Transverse colon (tissue), 4 donors: ENCODE results near the gene TMEM97. TPM values are rescaled to one million over a fixed set of nuclear protein-coding genes. Genes with fewer than 3 reads are reported as not detected.

ENCODE experiments used
- DNase-seq: peaks from one replicate; pipeline ENCODE4 v3.0.0-alpha.2; 2019
- H3K27ac ChIP-seq, 4 donors: fragments of 200-600 bp; sonication (generic); 2 replicates each; pipeline ENCODE4 v1.5.1; 2016 to 2018; ENCODE audit warnings: inconsistent platforms in 4 of 4
- H3K27me3 ChIP-seq: fragments of 200-600 bp; sonication (generic); 2 replicates; pipeline ENCODE4 v1.5.1; 2017; ENCODE audit warnings: inconsistent platforms
- H3K36me3 ChIP-seq, 4 donors: fragments of 200-600 bp; sonication (generic); 2 replicates each; pipeline ENCODE4 v1.5.1; 2017 to 2019; ENCODE audit warnings: inconsistent platforms in 4 of 4
- H3K4me1 ChIP-seq, 4 donors: fragments of 200-600 bp; sonication (generic); 2 replicates each; pipeline ENCODE4 v1.5.1; 2017 to 2020; ENCODE audit warnings: inconsistent platforms in 4 of 4
- H3K4me3 ChIP-seq, 4 donors: fragments of 200-600 bp; sonication (generic); 1 replicate in 1 of 4; 2 replicates in 3 of 4; pipeline versions ENCODE4 v1.5.1 to v1.6.1; 2017 to 2019; ENCODE audit warnings: inconsistent platforms in 4 of 4
- H3K9me3 ChIP-seq, 2 donors: fragments of 200-600 bp; sonication (generic); 2 replicates each; pipeline ENCODE4 v1.5.1; 2017 to 2019; ENCODE audit warnings: inconsistent platforms in 2 of 2
- EP300 ChIP-seq: sonication (generic); formaldehyde crosslinking; IDR thresholded peaks from one replicate; pipeline ENCODE4 v1.6.1; 2017; ENCODE audit warnings: antibody characterized with exemption, low read depth
- POLR2A ChIP-seq: fragments of 450-650 bp; IDR thresholded peaks from one replicate; pipeline ENCODE4 v1.6.1; 2016; ENCODE audit warnings: antibody characterized with exemption, mild to moderate bottlenecking, moderate library complexity
- POLR2AphosphoS5 ChIP-seq, 3 donors: sonication (generic); formaldehyde crosslinking; IDR thresholded peaks; one replicate each; pipeline ENCODE4 v1.6.1; 2016; ENCODE audit warnings: antibody characterized with exemption in 3 of 3
- WGBS, 2 donors: methylation state at CpG; one replicate each; pipeline ENCODE4 v1.1.5; 2018; ENCODE audit warnings: low coverage in 1 of 2; 5-methylcytosine and 5-hydroxymethylcytosine counted together
- in situ Hi-C, 4 donors: fragments of 200-750 bp; cut with MboI; loops; one replicate each; pipeline versions ENCODE4 v1.15.0 to v1.15.1; 2017; ENCODE audit warnings: low sequenced_read_pairs in 3 of 4, low pct_ligation_motif_present in 1 of 4, low pct_unique_long_range_greater_than_20kb in 1 of 4
- intact Hi-C: fragments of 100-400 bp; cut with DNase I; formaldehyde crosslinking; loops from one replicate; pipeline ENCODE4 v1.15.1; 2023; ENCODE audit warnings: low total_unique reads
- total RNA-seq, 4 donors: library from RNA; depleted of rRNA; stranded (reverse); fragments of >200 nt; gene quantifications; one replicate each; pipeline ENCODE4 v1.1.0, GENCODE V29; 2016
- TF ChIP-seq, protein P1 (sequence below), 5 experiments: fragments of 200-600 bp in 3 of 5; fragments of 450-650 bp in 2 of 5; sonication (generic) in 3 of 5; IDR thresholded peaks; 1 replicate in 2 of 5; 2 replicates in 3 of 5; pipeline ENCODE4 v1.5.1; 2016 to 2017; ENCODE audit warnings: antibody characterized with exemption in 5 of 5, inconsistent platforms in 3 of 5, mild to moderate bottlenecking in 2 of 5, moderate library complexity in 1 of 5

The TMEM97 gene
- 10 to 100 TPM in 1 of 4 donors, 1 to 10 TPM in 2, not detected in 1; 4.5 to 57.7 (median 8.9) TPM for total RNA-seq

DNA sequence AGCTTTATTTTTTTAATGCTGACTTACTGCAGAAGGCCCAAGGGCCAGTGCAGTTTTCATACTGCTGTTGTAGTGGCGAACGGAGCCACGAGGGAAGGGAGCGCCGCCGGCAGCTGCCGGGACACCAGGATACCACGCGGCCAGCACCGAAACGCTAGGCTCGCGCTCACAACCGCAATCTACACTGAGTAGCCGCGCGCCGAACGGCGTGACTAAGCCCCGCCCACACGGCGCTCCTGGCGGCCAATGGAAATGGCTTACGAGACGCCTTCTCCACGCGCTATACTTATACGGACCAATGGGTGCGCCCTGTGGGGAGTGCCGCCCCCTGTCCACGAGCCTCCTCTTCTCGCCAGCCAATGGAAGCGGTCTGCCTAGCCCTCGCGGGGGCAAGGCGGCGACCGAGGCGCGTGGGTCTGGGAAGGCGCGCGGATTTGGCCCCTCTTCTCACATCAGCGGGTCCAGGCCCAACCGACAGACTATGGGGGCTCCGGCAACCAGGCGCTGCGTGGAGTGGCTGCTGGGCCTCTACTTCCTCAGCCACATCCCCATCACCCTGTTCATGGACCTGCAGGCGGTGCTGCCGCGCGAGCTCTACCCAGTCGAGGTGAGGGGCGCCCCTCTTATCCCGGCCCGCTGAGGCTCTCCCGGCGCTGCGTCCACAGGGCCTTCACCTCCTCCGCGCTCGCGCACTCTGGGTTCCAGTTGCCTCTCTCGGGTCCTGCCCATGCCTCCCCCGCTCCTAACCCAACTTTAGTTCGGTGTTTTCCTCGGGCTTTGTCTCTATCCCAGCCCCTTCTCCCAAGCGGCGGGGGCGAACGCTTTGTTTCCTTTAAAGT is at the start of gene TMEM97:
Gene TMEM97, plus strand, starts transcription at position 442 of the 839 bp plus-strand sequence. Its CDS starts 40 bp downstream, at position 482.
- Histone ChIP-seq H3K4me1 (peaks cover 7 to 23% (median 19%) of the 10 kb centered on the region in 4 donors), H3K4me3 (peak within 1 kb of the TSS; percentile 50 to 64 (median 56)), H3K36me3 (no peaks in the 10 kb centered on the region), H3K9me3 (no peaks in the 10 kb centered on the region), H3K27ac (peak within 1 kb of the TSS; percentile 69 to 82 (median 80)), H3K27me3 (no peaks in the 10 kb centered on the region)
- peak; percentile 96 for DNase-seq
- TF ChIP-seq POLR2AphosphoS5 (IDR thresholded peaks at IDR 0.05), result peak; percentile 37 to 53 (median 48)
- TF ChIP-seq POLR2A, result peak; percentile 13
- TF ChIP-seq, protein P1, sequence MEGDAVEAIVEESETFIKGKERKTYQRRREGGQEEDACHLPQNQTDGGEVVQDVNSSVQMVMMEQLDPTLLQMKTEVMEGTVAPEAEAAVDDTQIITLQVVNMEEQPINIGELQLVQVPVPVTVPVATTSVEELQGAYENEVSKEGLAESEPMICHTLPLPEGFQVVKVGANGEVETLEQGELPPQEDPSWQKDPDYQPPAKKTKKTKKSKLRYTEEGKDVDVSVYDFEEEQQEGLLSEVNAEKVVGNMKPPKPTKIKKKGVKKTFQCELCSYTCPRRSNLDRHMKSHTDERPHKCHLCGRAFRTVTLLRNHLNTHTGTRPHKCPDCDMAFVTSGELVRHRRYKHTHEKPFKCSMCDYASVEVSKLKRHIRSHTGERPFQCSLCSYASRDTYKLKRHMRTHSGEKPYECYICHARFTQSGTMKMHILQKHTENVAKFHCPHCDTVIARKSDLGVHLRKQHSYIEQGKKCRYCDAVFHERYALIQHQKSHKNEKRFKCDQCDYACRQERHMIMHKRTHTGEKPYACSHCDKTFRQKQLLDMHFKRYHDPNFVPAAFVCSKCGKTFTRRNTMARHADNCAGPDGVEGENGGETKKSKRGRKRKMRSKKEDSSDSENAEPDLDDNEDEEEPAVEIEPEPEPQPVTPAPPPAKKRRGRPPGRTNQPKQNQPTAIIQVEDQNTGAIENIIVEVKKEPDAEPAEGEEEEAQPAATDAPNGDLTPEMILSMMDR (IDR thresholded peaks at IDR 0.05), result peak in 2 of 5 experiments; percentile 8 to 9
- no peak for TF ChIP-seq EP300
- WGBS, 2 donors, result 0% methylated on average over 5 to 44 of the region's 72 CpGs
- in situ Hi-C loops (no loop called here), intact Hi-C loops (no loop called here)

GRCh38 chr17:28270055-28270454 is 48.9 kb upstream of the TMEM97 start:
- Histone ChIP-seq H3K27me3 (peaks cover 16% of the 10 kb centered on the region), H3K4me3 (no peak overlapping the region), H3K36me3 (no peaks in the 10 kb centered on the region), H3K4me1 (no peaks in the 10 kb centered on the region), H3K27ac (no peak overlapping the region), H3K9me3 (no peaks in the 10 kb centered on the region)
- intact Hi-C loops (no loop called here), in situ Hi-C loops (loop anchor here in 2 of 4 donors (25.0 kb wide), 1 partner anchor 483 kb away; no protein-coding TSS in a partner anchor)
- TF ChIP-seq POLR2A, result no peak
- no peak for TF ChIP-seq EP300
- TF ChIP-seq, protein P1 (IDR thresholded peaks at IDR 0.05), result no peak
- no peak for TF ChIP-seq POLR2AphosphoS5 (IDR thresholded peaks at IDR 0.05)
- DNase-seq, result no peak
- 63 to 79% methylated on average over 2 of the region's 2 CpGs for WGBS, 2 donors

DNA sequence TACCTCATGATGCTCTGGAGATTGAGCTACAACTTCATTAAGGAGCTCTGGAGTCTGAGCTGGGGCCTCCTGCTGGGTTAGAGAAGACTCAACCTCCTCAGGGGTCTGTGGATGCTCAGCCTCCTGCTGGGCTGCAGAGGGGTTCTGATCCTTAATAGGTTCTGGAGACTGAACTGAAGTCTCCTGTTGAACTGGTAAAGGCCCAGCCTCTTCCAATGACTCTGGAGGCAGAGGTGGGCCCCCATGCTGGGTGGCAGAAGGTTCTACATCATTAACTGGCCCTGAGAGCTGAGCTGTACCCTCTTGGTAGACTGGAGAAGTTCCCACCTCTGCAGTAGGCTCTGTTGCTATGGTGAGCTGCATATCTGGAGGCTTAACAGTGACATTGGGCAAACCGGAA is 48.1 kb upstream of the TMEM97 start:
- TF ChIP-seq POLR2AphosphoS5 (IDR thresholded peaks at IDR 0.05) (no peak), EP300 (no peak), POLR2A (no peak)
- TF ChIP-seq, protein P1 (IDR thresholded peaks at IDR 0.05), result no peak
- in situ Hi-C loops (loop anchor here in 2 of 4 donors (25.0 kb wide), 1 partner anchor 484 kb away; no protein-coding TSS in a partner anchor), intact Hi-C loops (no loop called here)
- H3K36me3 ChIP-seq, result no peaks in the 10 kb centered on the region
- H3K4me3 ChIP-seq, result no peak overlapping the region
- no peak overlapping the region for H3K27ac ChIP-seq
- H3K4me1 ChIP-seq, result no peaks in the 10 kb centered on the region
- WGBS, 2 donors, result 86% methylated on average over 1 of the region's 1 CpG; no CpG with 5 or more reads in 1 of the 2 donors
- H3K9me3 ChIP-seq, result no peaks in the 10 kb centered on the region
- DNase-seq, result no peak
- peaks cover 16% of the 10 kb centered on the region for H3K27me3 ChIP-seq

- WGBS, 2 donors, result 82% methylated on average over 3 of the region's 3 CpGs; no CpG with 5 or more reads in 1 of the 2 donors
- H3K27me3 ChIP-seq, result peaks cover 16% of the 10 kb centered on the region
- in situ Hi-C loops, result loop anchor here in 2 of 4 donors (25.0 kb wide), 1 partner anchor 484 kb away; no protein-coding TSS in a partner anchor
- no peaks in the 10 kb centered on the region for H3K4me1 ChIP-seq
- intact Hi-C loops, result no loop called here
- H3K4me3 ChIP-seq, result no peak overlapping the region
- no peak overlapping the region for H3K27ac ChIP-seq
- TF ChIP-seq POLR2AphosphoS5 (IDR thresholded peaks at IDR 0.05), result no peak
- no peaks in the 10 kb centered on the region for H3K9me3 ChIP-seq
- DNase-seq, result no peak
- no peaks in the 10 kb centered on the region for H3K36me3 ChIP-seq
Observed at GRCh38 chr17:28271431-28271830, 47.6 kb upstream of the TMEM97 start.
